OCI-LY1 (cell line): Measurements from ENCODE around the gene RECK.

Source experiments
- H2AFZ ChIP-seq: fragments of 200-600 bp; sonication (generic), shearing (Covaris generic); 2 replicates; pipeline ENCODE4 v1.6.0; 2014; ENCODE audit warnings: antibody characterized with exemption, mild to moderate bottlenecking, low read length
- H3F3A ChIP-seq: fragments of 200-600 bp; sonication (generic), shearing (Covaris generic); 2 replicates; pipeline ENCODE4 v1.6.0; 2014; ENCODE audit warnings: mild to moderate bottlenecking, antibody characterized with exemption, low read length, moderate library complexity; ENCODE audit not compliant: insufficient read depth
- H3K27ac ChIP-seq: fragments of 200-600 bp; sonication (generic); 2 replicates; pipeline ENCODE4 v1.5.1; 2014; ENCODE audit warnings: low read length, mixed run types, mild to moderate bottlenecking, low read depth; ENCODE audit not compliant: poor library complexity, severe bottlenecking
- H3K27me3 ChIP-seq: fragments of 200-600 bp; sonication (generic); 2 replicates; pipeline ENCODE4 v1.6.0; 2014; ENCODE audit warnings: antibody characterized with exemption, mild to moderate bottlenecking, low read length, moderate library complexity; ENCODE audit not compliant: insufficient read depth
- H3K36me3 ChIP-seq: fragments of 200-600 bp; sonication (generic); 2 replicates; pipeline ENCODE4 v1.6.1; 2014; ENCODE audit warnings: mild to moderate bottlenecking, antibody characterized with exemption, low read length, moderate library complexity, mixed read lengths; ENCODE audit not compliant: insufficient read depth
- H3K4me1 ChIP-seq: fragments of 200-600 bp; sonication (generic); 2 replicates; pipeline ENCODE4 v1.5.1; 2014; ENCODE audit warnings: mild to moderate bottlenecking, low read length, moderate library complexity; ENCODE audit not compliant: insufficient read depth, severe bottlenecking
- H3K4me2 ChIP-seq: fragments of 200-600 bp; sonication (generic), shearing (Covaris generic); 2 replicates; pipeline ENCODE4 v1.6.1; 2014; ENCODE audit warnings: low read length
- H3K4me3 ChIP-seq: fragments of 200-600 bp; sonication (generic); 2 replicates; pipeline ENCODE4 v1.5.1; 2014; ENCODE audit warnings: low read length, low read depth, mild to moderate bottlenecking, mixed read lengths; ENCODE audit not compliant: poor library complexity, severe bottlenecking
- H3K79me2 ChIP-seq: fragments of 200-600 bp; shearing (Covaris generic); 2 replicates; pipeline ENCODE4 v1.6.1; 2016; ENCODE audit warnings: mixed run types, low read length, mixed read lengths; ENCODE audit not compliant: insufficient read depth
- H3K9ac ChIP-seq: fragments of 200-600 bp; sonication (generic), shearing (Covaris generic); 2 replicates; pipeline ENCODE4 v1.6.1; 2014; ENCODE audit warnings: mild to moderate bottlenecking, low read length, mixed read lengths
- H3K9me2 ChIP-seq: fragments of 200-600 bp; sonication (generic), shearing (Covaris generic); 2 replicates; pipeline ENCODE4 v1.6.1; 2014; ENCODE audit warnings: low read depth, mild to moderate bottlenecking, low read length, mixed read lengths
- H3K9me3 ChIP-seq: fragments of 200-600 bp; shearing (Covaris generic); 2 replicates; pipeline ENCODE4 v1.6.1; 2014; ENCODE audit warnings: low read length, mixed read lengths
- H4K20me1 ChIP-seq: fragments of 200-600 bp; sonication (generic), shearing (Covaris generic); 2 replicates; pipeline ENCODE4 v1.6.0; 2016; ENCODE audit warnings: mild to moderate bottlenecking, low read length; ENCODE audit not compliant: insufficient read depth
- CTCF ChIP-seq: fragments of 200-600 bp; sonication (generic), shearing (Covaris generic); IDR thresholded peaks from 2 replicates; pipeline ENCODE4 v1.5.1; 2017; ENCODE audit warnings: mild to moderate bottlenecking, antibody characterized with exemption, low read length, moderate library complexity, mixed read lengths
- EZH2 ChIP-seq: fragments of 200-600 bp; sonication (generic), shearing (Covaris generic); IDR thresholded peaks from 2 replicates; pipeline ENCODE4 v1.8.0; 2017; ENCODE audit warnings: borderline replicate concordance, mixed run types, mild to moderate bottlenecking, antibody characterized with exemption, low read length, moderate library complexity, mixed read lengths

RECK gene

DNA sequence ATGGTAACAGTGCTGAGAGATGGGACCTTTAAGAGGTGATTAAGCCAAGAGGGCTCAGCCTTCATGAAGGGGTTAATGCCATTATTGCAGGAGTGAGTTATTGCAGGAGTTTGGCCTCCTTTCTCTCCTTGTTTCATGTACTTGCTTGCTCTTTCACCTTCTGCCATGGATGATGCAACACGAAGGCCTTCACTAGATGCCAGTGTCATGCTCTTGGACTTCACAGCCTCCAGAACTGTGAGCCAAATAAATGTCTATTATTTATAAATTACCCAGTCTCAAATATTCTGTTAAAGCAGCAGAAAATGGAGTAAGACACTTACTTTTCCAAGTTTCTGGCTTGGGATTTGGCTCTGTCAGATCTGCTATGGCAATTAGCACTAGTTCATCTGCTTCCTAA, 38.4 kb upstream of the RECK start:
- no peaks in the 10 kb centered on the region for H3K27me3 ChIP-seq
- H3K9me3 ChIP-seq = peaks cover 5% of the 10 kb centered on the region; the same call in 1 of the 2 replicates
- no peaks in the 10 kb centered on the region for H3K79me2 ChIP-seq
- no peaks in the 10 kb centered on the region for H3F3A ChIP-seq
- no peak overlapping the region for H3K27ac ChIP-seq
- no peak overlapping the region for H3K4me3 ChIP-seq
- TF ChIP-seq CTCF (no peak), EZH2 (no peak)
- H3K4me1 ChIP-seq = no peaks in the 10 kb centered on the region
- no peak overlapping the region for H2AFZ ChIP-seq
- H3K4me2 ChIP-seq = no peak overlapping the region
- no peaks in the 10 kb centered on the region for H4K20me1 ChIP-seq
- no peaks in the 10 kb centered on the region for H3K36me3 ChIP-seq
- no peak overlapping the region for H3K9ac ChIP-seq
- H3K9me2 ChIP-seq = no peaks in the 10 kb centered on the region

DNA sequence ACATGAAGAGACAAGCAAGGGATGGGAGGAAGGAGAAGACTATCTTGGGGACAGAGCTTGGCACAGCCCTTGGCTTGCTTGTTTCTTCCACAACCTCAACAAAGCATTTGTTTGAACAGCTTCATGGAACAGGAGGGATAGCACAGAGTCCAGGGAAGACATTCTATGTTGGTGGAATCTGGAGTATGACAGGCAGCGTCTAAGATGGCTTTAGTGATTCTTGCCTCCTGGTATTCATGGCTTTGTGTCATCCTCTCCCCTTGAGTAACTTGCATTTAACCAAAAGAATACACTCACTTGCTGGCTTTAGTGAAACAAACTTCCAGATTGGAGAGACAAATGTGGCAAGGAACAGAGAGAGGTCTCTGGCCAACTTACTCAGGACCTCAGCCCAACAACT, 30.8 kb upstream of the RECK start:
- H3K9me2 ChIP-seq = no peaks in the 10 kb centered on the region
- TF ChIP-seq EZH2 (no peak), CTCF (no peak)
- no peaks in the 10 kb centered on the region for H3K27me3 ChIP-seq
- H3K9me3 ChIP-seq = no peaks in the 10 kb centered on the region
- H3K27ac ChIP-seq = no peak overlapping the region
- H3K4me3 ChIP-seq = no peak overlapping the region
- no peaks in the 10 kb centered on the region for H3K36me3 ChIP-seq
- no peaks in the 10 kb centered on the region for H4K20me1 ChIP-seq
- H3K79me2 ChIP-seq = no peaks in the 10 kb centered on the region
- no peak overlapping the region for H2AFZ ChIP-seq
- no peak overlapping the region for H3K9ac ChIP-seq
- H3F3A ChIP-seq = no peaks in the 10 kb centered on the region
- no peaks in the 10 kb centered on the region for H3K4me1 ChIP-seq
- H3K4me2 ChIP-seq = no peak overlapping the region

DNA sequence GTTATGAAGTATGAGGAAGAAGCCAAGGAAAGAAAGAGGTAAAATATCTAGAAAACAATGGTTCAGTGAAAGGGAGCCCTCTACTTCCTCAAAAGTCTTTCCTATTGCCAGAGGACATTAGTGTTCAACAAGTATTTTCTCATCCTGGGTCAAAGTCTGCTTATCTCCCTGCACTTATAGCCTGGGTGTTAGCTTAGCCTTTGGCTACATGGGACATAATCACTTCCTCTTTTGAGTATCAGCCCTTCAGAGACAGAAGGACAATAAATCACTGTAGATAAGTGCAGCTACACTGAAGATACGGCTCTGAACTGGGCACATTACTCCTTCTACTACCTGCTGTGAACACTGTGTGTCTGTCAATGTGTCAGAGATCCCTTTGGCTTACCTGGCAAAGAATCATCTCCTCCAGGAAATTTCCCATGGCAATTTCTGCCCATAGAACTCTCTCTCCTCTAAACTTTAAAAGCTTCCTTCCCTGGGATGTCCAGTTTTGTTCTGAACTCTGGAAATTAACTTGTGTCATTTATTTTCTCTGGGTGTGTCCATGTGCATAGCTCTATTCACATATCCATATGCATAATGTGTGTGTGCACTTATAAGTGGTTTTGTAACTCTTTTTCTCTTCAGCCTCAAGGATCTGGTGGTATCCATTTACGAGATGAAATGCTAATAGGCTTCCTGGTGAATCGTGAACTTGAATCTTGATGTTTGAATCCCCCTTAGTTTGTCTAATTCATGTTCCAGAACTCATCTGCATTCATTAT, 30.0 kb upstream of the RECK start:
- TF ChIP-seq CTCF (no peak), EZH2 (no peak)
- Histone ChIP-seq H3K27ac (no peak overlapping the region), H4K20me1 (no peaks in the 10 kb centered on the region), H2AFZ (no peak overlapping the region), H3K9me3 (no peaks in the 10 kb centered on the region), H3F3A (no peaks in the 10 kb centered on the region), H3K4me2 (no peak overlapping the region), H3K27me3 (peaks cover 3% of the 10 kb centered on the region; the same call in 1 of the 2 replicates), H3K4me1 (no peaks in the 10 kb centered on the region), H3K79me2 (no peaks in the 10 kb centered on the region), H3K9me2 (no peaks in the 10 kb centered on the region), H3K9ac (no peak overlapping the region), H3K4me3 (no peak overlapping the region), H3K36me3 (no peaks in the 10 kb centered on the region)
